ENCODE data around the gene TMEM213.

TMEM213 gene

DNA sequence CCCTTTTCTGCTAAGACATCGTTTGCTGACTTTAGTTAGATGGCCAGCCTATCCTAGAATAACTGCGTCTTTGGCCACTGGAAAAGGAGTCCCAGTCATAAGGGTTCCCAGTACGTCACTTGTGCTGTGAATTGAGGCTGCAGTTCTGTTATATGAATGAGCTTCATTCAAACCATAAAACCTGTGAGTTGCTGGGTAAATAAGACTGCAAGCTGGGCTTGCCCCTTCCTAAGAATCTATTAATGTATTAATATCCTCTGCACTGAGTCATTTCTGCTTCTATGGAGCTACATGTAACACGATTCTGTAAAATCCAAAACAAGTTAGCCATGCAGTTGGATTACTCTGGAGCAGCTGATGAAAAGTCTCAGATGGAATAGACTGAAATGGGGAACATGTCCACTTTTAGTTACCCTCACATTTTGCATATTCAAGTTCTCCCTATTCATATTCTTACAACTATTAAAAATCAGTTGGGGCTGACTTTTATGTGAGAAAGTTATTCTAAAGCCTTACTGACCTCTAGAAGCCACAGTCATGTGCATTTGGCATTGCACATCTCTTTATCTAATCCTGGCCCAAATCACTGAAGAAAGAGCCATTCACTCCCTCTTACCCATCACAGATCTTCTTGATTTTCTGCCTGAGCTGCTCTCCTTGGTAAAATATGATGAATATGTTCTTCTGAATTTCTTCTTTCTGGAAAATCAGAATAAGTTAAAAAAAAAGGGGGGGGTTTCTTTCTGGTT is 41.8 kb upstream of the TMEM213 start:
- no peaks in the 10 kb centered on the region for H3K79me2 ChIP-seq (ENCODE audit: control insufficient read depth, low read length)
- no peaks in the 10 kb centered on the region for H3K36me3 ChIP-seq (ENCODE audit: control insufficient read depth, low read length)
- no peaks in the 10 kb centered on the region for H3K27me3 ChIP-seq (ENCODE audit: control insufficient read depth, low read length)
- no peaks in the 10 kb centered on the region for H3K4me1 ChIP-seq (ENCODE audit: control insufficient read depth, low read length)
- no peak overlapping the region for H3K4me2 ChIP-seq (ENCODE audit: low read length)
- no peaks in the 10 kb centered on the region for H3K9me2 ChIP-seq (replicated peaks; ENCODE audit: control insufficient read depth, low read length)
- TF ChIP-seq CTCF (IDR thresholded peaks at IDR 0.05; ENCODE audit: low read depth, low read length, poor library complexity, severe bottlenecking): no peak
- no peak for TF ChIP-seq EZH2phosphoT487 (IDR thresholded peaks at IDR 0.05; ENCODE audit: borderline replicate concordance, low read length)
- H3K9me3 ChIP-seq (ENCODE audit: control insufficient read depth, insufficient read depth, low read length): no peaks in the 10 kb centered on the region
- H4K20me1 ChIP-seq (ENCODE audit: control insufficient read depth, insufficient read depth, low read depth, low read length): no peaks in the 10 kb centered on the region
- no peak overlapping the region for H3K27ac ChIP-seq (ENCODE audit: low read depth, low read length)
- no peak overlapping the region for H3K4me3 ChIP-seq (ENCODE audit: low read length)
- H3F3A ChIP-seq (ENCODE audit: control insufficient read depth, insufficient read depth): no peaks in the 10 kb centered on the region

DNA sequence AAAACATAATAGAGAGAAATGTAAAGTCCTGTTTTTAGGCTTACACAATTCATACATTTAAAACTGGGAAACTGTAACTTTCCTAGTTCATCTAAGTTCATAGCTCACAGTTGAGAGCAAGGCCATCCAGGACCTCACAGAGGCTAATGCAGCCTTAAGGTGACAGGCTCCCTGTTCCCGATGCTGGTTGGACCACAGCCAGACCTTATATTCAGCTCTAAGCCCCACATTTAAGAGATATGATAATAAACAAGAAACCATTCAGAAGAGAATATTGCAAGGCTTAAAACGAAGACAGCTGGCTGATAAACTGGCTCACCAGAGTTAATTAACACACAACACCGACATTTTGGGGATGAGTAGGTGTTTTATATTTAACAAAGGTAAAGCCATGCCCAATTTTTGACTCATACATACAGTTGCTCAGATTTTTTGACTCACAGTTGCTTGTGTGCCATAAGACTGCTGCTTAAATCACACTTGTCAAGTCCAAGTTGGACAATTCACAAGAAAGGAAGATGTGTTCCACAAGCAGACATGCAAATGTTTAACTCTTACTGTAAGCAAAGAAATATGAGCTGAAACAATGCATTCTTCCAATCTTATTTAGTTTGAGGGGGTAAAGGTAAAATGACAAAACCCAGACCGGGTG is 41.1 kb upstream of the TMEM213 start:
- no peaks in the 10 kb centered on the region for H3K36me3 ChIP-seq (ENCODE audit: control insufficient read depth, low read length)
- no peaks in the 10 kb centered on the region for H3K4me1 ChIP-seq (ENCODE audit: control insufficient read depth, low read length)
- H3F3A ChIP-seq (ENCODE audit: control insufficient read depth, insufficient read depth): no peaks in the 10 kb centered on the region
- H3K4me3 ChIP-seq (ENCODE audit: low read length): no peak overlapping the region
- no peaks in the 10 kb centered on the region for H3K79me2 ChIP-seq (ENCODE audit: control insufficient read depth, low read length)
- H3K27ac ChIP-seq (ENCODE audit: low read depth, low read length): no peak overlapping the region
- H4K20me1 ChIP-seq (ENCODE audit: control insufficient read depth, insufficient read depth, low read depth, low read length): no peaks in the 10 kb centered on the region
- no peaks in the 10 kb centered on the region for H3K9me3 ChIP-seq (ENCODE audit: control insufficient read depth, insufficient read depth, low read length)
- no peaks in the 10 kb centered on the region for H3K27me3 ChIP-seq (ENCODE audit: control insufficient read depth, low read length)
- TF ChIP-seq CTCF (IDR thresholded peaks at IDR 0.05; ENCODE audit: low read depth, low read length, poor library complexity, severe bottlenecking) (no peak), EZH2phosphoT487 (IDR thresholded peaks at IDR 0.05; ENCODE audit: borderline replicate concordance, low read length) (no peak)
- H3K9me2 ChIP-seq (replicated peaks; ENCODE audit: control insufficient read depth, low read length): no peaks in the 10 kb centered on the region
- no peak overlapping the region for H3K4me2 ChIP-seq (ENCODE audit: low read length)

DNA sequence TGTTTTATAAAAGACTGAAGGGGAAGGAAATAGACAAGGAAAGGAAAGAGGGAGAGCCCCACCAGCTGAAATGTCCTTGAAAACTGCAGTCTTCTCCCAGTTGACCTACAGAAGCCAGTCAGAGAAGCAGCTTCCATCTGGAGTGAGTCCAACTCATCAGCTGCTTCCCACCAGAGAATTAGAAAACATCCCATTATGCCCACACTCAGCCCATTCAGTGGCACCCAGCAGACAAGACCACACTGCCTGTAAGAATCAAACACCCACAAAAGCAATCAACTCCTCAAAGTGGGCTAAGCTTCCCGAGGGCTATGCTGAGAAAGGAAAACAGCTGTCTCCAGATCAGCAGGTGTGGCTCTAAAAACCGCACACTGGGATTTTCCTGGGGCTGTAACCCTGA is 29.6 kb upstream of the TMEM213 start:
- Histone ChIP-seq H3K4me1 (ENCODE audit: control insufficient read depth, low read length) (no peaks in the 10 kb centered on the region), H4K20me1 (ENCODE audit: control insufficient read depth, insufficient read depth, low read depth, low read length) (0 out of 2 replicates have a peak, but pooled peaks cover 3% of the 10 kb centered on the region), H3K9me3 (ENCODE audit: control insufficient read depth, insufficient read depth, low read length) (no peaks in the 10 kb centered on the region), H3F3A (ENCODE audit: control insufficient read depth, insufficient read depth) (no peaks in the 10 kb centered on the region), H3K4me2 (ENCODE audit: low read length) (no peak overlapping the region), H3K36me3 (ENCODE audit: control insufficient read depth, low read length) (no peaks in the 10 kb centered on the region), H3K79me2 (ENCODE audit: control insufficient read depth, low read length) (no peaks in the 10 kb centered on the region), H3K27me3 (ENCODE audit: control insufficient read depth, low read length) (no peaks in the 10 kb centered on the region), H3K4me3 (ENCODE audit: low read length) (no peak overlapping the region), H3K9me2 (replicated peaks; ENCODE audit: control insufficient read depth, low read length) (no peaks in the 10 kb centered on the region), H3K27ac (ENCODE audit: low read depth, low read length) (no peak overlapping the region)
- no peak for TF ChIP-seq CTCF (IDR thresholded peaks at IDR 0.05; ENCODE audit: low read depth, low read length, poor library complexity, severe bottlenecking)
- no peak for TF ChIP-seq EZH2phosphoT487 (IDR thresholded peaks at IDR 0.05; ENCODE audit: borderline replicate concordance, low read length)

All from DOHH2 (cell line).